Skeletal muscle satellite cell (primary cell): ENCODE measurements around the gene RASSF6.

ENCODE experiments used
- H3K27me3 ChIP-seq: 2 replicates; pipeline ENCODE4 v1.7.0; 2013; ENCODE audit warnings: low read length; ENCODE audit not compliant: control insufficient read depth, insufficient read depth
- H3K36me3 ChIP-seq: 2 replicates; pipeline ENCODE4 v1.7.0; 2013; ENCODE audit warnings: mild to moderate bottlenecking, control low read depth, low read length; ENCODE audit not compliant: insufficient read depth
- H3K4me1 ChIP-seq: 2 replicates; pipeline ENCODE4 v1.7.0; 2013; ENCODE audit warnings: low read length; ENCODE audit not compliant: control insufficient read depth, insufficient read depth
- H3K4me2 ChIP-seq: 2 replicates; pipeline ENCODE4 v1.7.0; 2013; ENCODE audit warnings: mild to moderate bottlenecking, low read length
- H3K4me3 ChIP-seq: 2 replicates; pipeline ENCODE4 v1.7.0; 2013; ENCODE audit warnings: low read length
- H3K9ac ChIP-seq: 2 replicates; pipeline ENCODE4 v1.7.0; 2013; ENCODE audit warnings: mild to moderate bottlenecking, low read depth, low read length, moderate library complexity
- H3K9me3 ChIP-seq: replicated peaks from 2 replicates; pipeline ENCODE4 v1.7.0; 2013; ENCODE audit warnings: mild to moderate bottlenecking, control low read depth, low read length

Gene RASSF6

GRCh38 chr4:73589887-73590801, 30.1 kb downstream of the RASSF6 start:
- peak overlapping the region; percentile 21 for H3K4me2 ChIP-seq
- H3K4me3 ChIP-seq: peak overlapping the region; percentile 4
- no peaks in the 10 kb centered on the region for H3K36me3 ChIP-seq
- peak overlapping the region; percentile 59 for H3K9ac ChIP-seq
- H3K9me3 ChIP-seq: no peaks in the 10 kb centered on the region
- H3K4me1 ChIP-seq: peaks cover 49% of the 10 kb centered on the region
- no peaks in the 10 kb centered on the region for H3K27me3 ChIP-seq

GRCh38 chr4:73589261-73589847, 30.9 kb downstream of the RASSF6 start:
- H3K9me3 ChIP-seq: no peaks in the 10 kb centered on the region
- H3K36me3 ChIP-seq: no peaks in the 10 kb centered on the region
- H3K27me3 ChIP-seq: no peaks in the 10 kb centered on the region
- peak overlapping the region; percentile 59 for H3K9ac ChIP-seq
- H3K4me2 ChIP-seq: peak overlapping the region; percentile 57
- H3K4me3 ChIP-seq: no peak overlapping the region
- H3K4me1 ChIP-seq: peaks cover 57% of the 10 kb centered on the region

DNA sequence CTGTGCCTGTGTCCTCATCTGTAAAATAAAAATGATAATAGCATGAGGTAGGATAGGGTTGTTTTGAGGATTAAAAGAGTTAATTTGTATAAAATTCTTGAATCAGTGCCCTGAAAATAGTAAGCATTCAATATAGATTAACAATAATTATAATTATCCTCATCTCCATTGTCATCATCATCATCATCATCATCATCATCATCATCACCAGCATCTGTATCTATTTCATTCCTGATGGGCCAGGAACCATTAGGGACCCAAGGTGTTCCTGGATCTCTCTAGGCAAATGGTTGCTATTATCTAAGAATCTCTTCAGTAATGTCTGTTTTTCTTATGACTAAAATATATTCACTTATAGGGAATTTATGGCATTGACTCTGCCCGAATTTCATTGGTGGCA, 31.6 kb downstream of the RASSF6 start:
- Histone ChIP-seq H3K9ac (no peak overlapping the region), H3K4me1 (peaks cover 58% of the 10 kb centered on the region), H3K27me3 (no peaks in the 10 kb centered on the region), H3K4me2 (no peak overlapping the region), H3K9me3 (no peaks in the 10 kb centered on the region), H3K4me3 (no peak overlapping the region), H3K36me3 (no peaks in the 10 kb centered on the region)

DNA sequence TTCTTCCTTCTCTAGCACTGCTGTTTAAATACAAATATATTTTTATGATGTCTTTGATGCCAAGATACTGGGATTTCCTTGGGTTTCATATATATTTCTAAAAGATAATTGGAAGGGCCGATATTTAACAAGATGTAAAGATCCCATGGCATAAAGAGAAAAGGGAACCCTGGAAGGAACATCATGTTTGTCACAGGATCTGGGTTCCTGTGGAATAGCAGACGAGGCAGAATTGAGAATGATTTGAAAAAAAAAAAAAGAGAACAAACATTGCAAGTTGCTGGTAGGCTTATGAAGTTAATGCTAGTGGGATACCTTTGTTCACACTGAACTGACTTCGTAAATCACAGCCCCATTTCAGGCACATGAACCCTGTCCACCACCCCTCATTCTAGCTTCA, 33.6 kb downstream of the RASSF6 start:
- H3K36me3 ChIP-seq: no peaks in the 10 kb centered on the region
- no peak overlapping the region for H3K4me2 ChIP-seq
- no peaks in the 10 kb centered on the region for H3K9me3 ChIP-seq
- no peaks in the 10 kb centered on the region for H3K27me3 ChIP-seq
- peak overlapping the region; percentile 40 for H3K9ac ChIP-seq
- no peak overlapping the region for H3K4me3 ChIP-seq
- H3K4me1 ChIP-seq: peaks cover 58% of the 10 kb centered on the region

GRCh38 chr4:73586040-73586439, 34.2 kb downstream of the RASSF6 start:
- peak overlapping the region; percentile 62 for H3K9ac ChIP-seq
- H3K27me3 ChIP-seq: no peaks in the 10 kb centered on the region
- H3K36me3 ChIP-seq: no peaks in the 10 kb centered on the region
- H3K4me3 ChIP-seq: no peak overlapping the region
- H3K4me2 ChIP-seq: no peak overlapping the region
- peaks cover 58% of the 10 kb centered on the region for H3K4me1 ChIP-seq
- H3K9me3 ChIP-seq: no peaks in the 10 kb centered on the region

- Histone ChIP-seq H3K4me1 (peaks cover 53% of the 10 kb centered on the region), H3K4me3 (no peak overlapping the region), H3K9me3 (no peaks in the 10 kb centered on the region), H3K4me2 (no peak overlapping the region), H3K9ac (peak overlapping the region; percentile 62), H3K36me3 (no peaks in the 10 kb centered on the region), H3K27me3 (no peaks in the 10 kb centered on the region)
These were observed 34.9 kb downstream of the RASSF6 start for GRCh38 chr4:73585345-73585744.

DNA sequence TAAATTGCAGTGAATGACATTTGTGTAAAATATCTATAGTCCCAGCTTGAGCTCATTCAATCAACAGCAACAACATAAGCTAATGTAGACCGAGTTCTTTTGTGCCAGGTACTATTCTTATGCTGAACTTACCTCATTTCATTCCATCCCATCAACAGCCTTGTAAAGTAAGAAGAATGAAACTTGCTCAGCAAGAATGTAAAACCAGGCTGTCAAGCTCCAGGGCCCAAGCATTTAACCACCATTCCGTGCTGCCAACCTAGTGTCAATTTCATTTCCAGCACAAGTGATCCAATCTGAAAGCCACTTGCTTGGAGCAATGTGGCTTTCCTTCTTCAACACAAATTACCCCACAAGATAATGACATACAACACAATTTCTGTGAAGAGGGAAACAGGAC, 36.6 kb downstream of the RASSF6 start:
- peaks cover 36% of the 10 kb centered on the region for H3K4me1 ChIP-seq
- no peak overlapping the region for H3K4me2 ChIP-seq
- H3K9me3 ChIP-seq: no peaks in the 10 kb centered on the region
- H3K4me3 ChIP-seq: no peak overlapping the region
- H3K36me3 ChIP-seq: no peaks in the 10 kb centered on the region
- no peak overlapping the region for H3K9ac ChIP-seq
- H3K27me3 ChIP-seq: no peaks in the 10 kb centered on the region

DNA sequence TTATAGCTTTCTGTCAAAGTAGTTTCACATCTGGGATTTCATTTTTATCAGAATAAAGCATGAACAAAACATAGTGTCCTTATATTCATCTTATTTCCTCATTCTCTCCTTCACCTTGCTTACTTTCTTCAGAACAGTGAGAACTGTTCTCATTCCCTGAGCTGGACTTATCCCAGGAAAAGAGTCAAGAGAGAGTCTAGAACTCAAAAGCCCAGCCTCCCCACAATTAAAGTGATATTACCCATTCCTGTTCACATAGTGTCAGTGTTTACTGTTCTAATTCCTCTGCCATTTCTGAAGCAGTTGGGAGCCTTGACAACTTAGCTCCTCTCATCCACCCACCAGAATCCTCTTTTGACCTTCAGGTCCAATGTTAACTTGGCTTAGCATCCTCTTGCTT, 42.9 kb downstream of the RASSF6 start:
- Histone ChIP-seq H3K9me3 (no peaks in the 10 kb centered on the region), H3K4me3 (no peak overlapping the region), H3K36me3 (no peaks in the 10 kb centered on the region), H3K4me1 (peaks cover 21% of the 10 kb centered on the region), H3K4me2 (no peak overlapping the region), H3K27me3 (no peaks in the 10 kb centered on the region), H3K9ac (no peak overlapping the region)

DNA sequence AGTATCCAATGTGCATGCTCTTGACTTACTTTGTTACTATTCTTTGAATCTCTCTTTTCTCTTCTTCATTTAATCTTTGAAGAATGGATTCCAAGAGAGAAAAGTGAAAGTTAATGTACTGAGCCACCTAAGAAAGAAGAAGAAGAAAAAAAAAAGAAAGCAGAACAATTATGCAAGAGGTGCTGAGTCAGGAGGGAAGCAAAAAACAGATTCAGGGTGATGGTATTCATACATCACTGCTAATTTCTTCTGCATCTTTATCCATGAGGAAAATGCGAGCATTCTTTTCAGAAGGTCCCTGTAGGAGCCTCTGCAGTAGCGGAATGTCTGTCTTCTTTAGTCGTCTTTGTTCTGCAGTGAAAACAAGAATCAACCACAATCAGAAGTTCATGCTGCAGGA, 43.9 kb downstream of the RASSF6 start:
- H3K27me3 ChIP-seq: no peaks in the 10 kb centered on the region
- peaks cover 21% of the 10 kb centered on the region for H3K4me1 ChIP-seq
- no peak overlapping the region for H3K9ac ChIP-seq
- no peak overlapping the region for H3K4me3 ChIP-seq
- H3K4me2 ChIP-seq: no peak overlapping the region
- no peaks in the 10 kb centered on the region for H3K36me3 ChIP-seq
- H3K9me3 ChIP-seq: no peaks in the 10 kb centered on the region

DNA sequence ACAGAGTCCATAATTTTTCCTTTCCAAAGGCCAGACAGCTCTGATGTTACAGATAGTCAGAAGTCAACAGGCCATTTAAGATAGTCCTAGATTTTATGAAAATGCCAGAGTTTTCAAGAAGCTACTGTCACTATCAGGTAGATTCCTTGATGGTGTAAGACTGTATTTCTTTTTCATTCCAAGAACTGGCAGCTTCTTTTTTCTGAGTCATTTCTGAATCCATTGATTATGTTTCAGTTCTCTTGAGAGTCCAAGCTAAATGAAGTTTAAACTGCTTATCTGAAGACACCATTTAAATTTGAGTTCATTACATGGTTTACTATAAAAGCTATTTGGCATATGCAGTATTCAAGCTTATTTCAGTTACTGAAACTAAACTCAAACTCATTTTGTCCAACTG, 44.6 kb downstream of the RASSF6 start:
- Histone ChIP-seq H3K9me3 (no peaks in the 10 kb centered on the region), H3K4me3 (no peak overlapping the region), H3K27me3 (no peaks in the 10 kb centered on the region), H3K4me2 (no peak overlapping the region), H3K4me1 (peaks cover 21% of the 10 kb centered on the region), H3K9ac (no peak overlapping the region), H3K36me3 (no peaks in the 10 kb centered on the region)

DNA sequence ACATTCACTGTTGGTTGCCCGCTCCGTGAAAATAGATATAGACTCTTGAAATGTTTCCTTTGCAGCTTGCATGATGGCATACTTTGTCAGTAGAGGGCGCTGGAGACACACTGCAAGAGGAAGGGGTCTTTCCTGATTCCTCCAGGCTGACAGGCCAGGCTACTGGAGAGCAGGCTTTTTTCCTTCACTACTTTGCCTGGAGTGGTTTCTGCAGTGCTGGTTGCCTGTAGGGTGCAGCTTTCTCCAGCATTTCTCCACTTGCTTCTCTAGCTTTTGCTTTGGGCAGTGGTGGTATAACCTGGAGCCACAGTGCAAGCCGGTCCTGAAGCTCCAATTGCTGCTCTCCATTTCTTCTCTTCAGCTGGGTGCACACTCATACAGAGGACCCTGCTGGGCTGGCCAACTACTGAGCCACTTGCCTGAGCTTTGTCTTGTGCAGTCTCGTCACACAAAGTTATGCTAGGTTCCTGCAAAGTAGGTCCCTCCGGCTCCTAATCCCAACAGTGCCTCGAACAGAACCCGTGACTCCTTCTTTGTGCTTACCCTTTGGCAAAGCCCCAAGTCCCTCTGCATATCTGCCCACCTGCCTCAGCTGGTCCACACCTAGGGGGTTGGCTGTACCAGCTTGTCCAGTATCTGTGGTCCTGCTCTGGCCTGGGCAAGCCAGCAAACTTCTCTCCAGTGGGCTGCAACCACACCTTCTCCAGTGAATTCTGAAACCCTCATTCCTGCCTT, 46.3 kb downstream of the RASSF6 start:
- Histone ChIP-seq H3K9me3 (no peaks in the 10 kb centered on the region), H3K4me1 (peaks cover 21% of the 10 kb centered on the region), H3K36me3 (no peaks in the 10 kb centered on the region), H3K4me2 (no peak overlapping the region), H3K4me3 (no peak overlapping the region), H3K27me3 (no peaks in the 10 kb centered on the region), H3K9ac (no peak overlapping the region)
